NCI-H2196 (cell line): ENCODE results near the gene ENDOU.

Experiments
- DNase-seq: peaks from one replicate; lab custom pipeline; 2025; ENCODE audit not compliant: unreplicated experiment; lab: John Stamatoyannopoulos, UW

ENDOU gene

DNA sequence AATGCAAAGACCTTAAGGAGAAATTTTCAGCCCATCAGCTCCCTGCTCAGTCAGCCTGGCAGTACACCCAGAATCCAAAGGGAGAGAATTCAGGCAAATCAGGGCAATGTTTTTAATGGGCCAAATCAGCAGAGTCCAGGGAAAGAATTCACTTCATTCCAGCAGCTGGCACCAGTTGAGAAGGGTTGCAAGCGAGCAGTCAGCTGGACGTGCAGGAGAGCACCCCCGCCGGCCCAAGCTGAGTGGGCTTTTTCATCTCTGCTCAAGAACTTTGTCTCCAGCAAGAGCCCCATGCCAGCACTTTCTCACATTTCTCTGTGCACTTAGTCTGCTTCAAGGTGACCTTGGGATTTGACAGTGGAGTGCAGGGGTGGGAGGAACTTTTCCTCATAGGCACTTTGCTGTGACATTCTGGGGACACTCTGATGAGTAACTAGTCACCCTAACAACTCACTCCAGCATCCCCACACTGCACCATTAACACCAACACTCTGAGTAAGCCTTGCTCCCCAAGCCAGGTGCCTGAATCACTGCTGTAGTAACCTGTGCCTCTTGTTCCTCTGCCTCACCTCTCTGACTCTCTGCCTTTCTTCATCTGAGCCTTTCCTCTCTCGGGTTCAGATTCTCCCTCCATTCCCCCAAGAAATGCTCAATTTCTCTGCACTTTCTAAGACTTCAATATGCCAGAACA lies 2.2 kb downstream of the ENDOU start:
- DNase-seq = no peak

DNA sequence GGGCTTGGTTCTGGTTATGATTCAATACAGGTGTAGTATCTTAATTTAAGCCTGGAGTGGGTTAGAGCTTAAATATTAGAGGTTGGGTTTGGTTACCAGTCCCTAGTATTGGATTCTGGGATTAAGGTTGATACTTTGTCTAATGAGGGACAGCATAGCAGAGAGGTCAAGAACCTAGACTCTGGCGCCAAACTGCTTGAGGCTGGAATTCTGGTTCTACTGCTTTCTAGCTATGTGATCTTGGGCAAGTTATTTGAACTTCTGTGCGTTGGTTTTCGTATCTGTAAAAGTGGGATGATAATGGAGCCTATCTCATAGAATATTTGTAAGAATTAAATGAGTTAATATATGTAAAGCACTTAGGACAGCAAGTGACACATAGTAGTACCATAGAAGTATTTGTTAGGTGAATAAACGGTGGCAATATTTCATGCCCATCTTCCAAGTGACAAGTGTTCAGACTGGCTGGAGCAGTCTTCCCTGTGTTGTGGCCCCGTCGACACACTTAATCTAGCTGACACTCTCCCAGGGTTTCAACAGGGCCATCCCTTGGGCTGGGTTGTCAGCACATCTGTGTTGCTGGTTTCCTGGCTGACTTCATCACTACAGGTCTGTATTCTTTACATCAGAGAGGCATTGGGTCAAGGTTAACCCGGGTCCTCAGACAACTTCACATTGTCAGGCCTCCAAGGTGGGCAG lies 3.0 kb downstream of the ENDOU start:
- DNase-seq = no peak

DNA sequence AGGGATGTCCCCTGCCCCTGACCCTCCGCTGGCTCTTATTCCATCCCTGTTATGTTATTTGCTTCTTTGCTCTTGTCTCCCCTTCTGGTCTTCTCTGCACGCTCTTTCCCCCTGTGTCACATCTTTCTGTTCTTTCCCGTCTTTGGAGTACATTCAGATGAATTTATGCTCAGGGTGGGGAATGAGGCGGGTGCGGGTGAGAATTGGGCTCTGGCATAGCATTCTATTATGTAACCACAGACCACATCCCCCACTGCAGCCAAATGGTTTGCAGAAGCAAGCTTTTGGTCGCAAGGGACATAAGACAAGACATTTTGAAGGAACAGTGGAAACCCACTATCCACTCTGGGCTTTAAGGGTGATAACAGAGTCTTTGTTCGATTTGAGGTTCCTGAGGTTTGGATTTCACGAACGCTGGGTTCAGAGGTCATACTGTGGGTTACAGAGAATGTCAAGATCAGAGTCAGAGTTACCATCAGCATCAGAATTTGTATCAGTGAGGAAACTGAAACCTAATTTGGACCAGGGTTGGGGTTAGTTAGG lies 3.8 kb downstream of the ENDOU start:
- DNase-seq = no peak

DNA sequence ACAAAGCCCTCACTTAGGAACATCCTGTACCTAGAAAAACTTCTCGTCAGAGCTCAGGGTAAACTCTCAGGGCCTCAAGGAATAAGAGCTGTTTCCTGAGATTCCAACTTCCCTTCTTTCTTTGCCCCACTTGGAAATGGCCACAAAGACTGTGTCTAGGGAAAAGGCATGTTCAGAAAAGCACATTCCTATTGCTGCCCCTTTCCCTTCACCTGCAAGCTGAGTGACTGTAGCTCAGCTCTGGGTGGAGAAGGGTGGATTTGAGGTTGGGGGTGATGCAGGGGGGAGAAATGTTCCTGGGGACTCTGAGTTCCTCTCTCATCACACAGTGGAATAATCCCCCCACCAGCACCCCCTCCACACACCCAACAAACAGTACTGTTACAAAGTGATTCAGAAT lies 6.8 kb downstream of the ENDOU start:
- no peak for DNase-seq

DNA sequence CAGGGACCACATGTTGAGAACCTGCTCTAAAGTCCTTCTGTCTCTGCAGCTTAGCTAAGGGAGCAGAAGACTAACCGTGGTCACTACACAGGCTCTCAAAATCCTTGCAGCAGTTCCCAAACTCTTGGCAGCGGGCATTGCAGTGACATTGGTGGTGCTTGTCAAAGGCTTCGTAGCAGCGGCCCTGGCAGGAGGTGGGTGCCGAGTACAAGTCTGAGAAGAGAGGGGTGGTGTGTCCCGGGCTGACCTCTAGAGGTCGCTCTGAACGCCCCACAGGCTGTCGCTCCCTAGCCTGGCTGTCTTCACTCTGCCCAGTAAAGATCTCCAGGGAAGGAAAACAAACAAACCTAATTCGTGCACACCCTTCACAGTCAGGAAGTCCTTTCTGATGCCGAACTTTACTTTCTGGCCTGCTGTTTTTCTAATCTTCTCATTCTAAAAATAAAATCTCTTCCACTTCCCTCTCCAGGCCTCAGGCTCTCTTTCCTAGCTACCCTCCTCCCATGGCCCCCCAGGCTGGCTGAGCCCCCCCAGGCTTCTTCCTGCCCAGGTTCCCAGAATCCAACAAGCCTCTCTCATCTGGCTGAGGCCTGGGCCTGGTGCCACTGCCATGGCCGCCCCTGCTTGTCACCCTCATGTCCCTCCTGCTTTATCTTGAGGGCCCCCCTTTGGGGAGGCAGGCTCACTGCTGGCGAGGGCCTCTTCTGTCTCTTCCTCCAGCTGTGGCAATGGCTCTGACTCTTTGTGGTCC lies 7.7 kb downstream of the ENDOU start:
- DNase-seq = peak; percentile 82

DNA sequence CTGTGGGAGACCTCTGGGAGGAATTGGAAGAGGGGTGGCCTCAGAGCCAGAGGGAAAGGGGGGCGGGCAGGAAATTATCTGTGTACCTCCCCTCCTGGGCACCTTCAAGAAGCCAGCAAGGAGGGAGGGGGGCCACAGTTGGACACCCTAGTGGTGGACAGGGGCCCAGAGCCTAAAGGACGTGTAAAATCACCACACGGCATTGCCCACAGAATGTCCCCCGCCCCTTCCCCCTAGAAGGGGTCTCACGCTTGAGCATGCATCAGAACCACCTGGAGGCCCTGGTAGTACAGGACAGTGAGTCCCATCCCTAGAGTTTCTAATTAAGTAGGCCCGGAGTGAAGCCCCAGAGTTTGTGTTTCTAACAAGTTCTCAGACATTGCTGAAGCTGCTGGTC lies 8.2 kb downstream of the ENDOU start:
- DNase-seq = no peak

DNA sequence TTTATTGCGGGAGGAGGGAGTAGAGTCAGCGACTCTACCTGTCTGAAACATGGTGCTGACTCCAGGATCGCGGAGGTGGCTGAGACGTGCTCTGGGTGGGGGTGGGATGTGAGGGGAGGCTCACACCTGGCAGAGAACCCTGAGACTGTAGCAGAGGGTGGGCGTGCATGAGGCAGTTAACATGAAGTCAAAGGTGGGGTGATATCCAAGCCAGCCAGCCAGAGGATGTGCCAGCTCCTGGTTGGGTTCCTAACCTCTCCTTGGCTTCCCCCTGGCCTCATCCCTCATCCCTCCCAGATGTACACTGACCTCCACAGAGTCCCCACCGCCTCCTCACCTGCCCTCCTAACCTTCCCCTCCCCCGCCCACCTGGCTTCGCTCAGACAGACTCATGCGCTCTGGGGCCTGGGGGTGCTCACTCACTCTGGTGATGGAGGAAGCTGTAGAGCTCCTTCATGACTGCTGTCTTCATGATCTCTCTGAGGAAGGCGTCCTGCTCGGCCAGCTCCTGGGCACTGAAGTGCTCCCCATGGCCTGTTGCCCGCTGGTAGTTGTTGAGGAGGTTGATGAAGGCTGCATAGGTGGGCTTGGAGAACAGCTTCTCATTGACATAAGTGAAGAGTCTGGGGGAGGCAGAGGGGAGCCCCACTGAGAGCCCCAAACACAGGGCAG lies 9.3 kb downstream of the ENDOU start:
- no peak for DNase-seq

DNA sequence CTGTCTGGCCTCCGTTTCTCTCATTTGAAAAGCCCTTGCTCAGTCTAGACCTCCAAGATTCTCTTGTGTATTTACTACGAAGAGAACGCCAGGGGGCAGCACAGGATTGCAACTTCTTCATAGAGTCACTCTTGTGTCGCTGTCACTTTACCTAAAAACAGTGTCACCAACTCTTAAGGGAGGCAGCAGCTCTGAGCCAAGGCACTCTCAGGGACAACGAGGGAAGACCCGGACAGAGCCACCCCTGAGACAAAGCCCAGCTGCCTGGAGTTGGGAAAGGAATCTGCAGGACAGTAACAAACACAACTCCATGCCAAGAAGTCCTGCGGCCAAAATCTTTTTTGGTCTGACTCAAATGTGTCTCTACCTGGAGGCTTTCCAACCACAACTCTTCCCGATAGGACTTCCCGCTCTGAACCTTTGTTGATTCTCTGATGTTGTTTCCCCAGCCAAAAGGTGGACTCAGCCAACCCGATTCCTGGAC lies 9.9 kb downstream of the ENDOU start:
- DNase-seq = peak; percentile 76

DNA sequence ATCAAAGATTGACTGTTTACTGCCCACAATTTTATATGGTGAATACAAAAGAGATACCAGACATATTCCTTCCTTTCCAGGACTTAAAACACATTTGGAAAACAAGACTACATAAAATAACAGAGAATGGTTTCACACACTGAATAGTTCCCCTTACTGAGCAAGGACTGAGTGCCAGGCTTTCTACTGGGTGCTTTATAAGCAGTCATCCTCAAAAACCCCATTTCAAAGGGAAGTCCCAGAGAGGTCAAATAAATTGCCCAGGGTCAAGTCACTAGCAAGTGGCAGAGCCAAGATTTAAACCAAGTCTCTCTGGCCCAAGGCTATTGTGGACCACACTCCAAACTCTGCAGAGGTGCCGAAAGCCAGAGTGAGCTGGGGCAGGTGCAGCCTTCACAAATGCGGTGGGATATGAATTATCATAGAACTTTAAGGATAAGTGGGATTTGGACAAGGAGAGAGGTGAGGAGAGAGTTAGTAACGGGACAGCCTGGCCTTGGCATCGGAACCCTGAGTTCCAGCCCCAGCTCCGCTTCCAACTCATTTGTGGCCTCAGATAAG lies 10.4 kb downstream of the ENDOU start:
- DNase-seq = no peak

DNA sequence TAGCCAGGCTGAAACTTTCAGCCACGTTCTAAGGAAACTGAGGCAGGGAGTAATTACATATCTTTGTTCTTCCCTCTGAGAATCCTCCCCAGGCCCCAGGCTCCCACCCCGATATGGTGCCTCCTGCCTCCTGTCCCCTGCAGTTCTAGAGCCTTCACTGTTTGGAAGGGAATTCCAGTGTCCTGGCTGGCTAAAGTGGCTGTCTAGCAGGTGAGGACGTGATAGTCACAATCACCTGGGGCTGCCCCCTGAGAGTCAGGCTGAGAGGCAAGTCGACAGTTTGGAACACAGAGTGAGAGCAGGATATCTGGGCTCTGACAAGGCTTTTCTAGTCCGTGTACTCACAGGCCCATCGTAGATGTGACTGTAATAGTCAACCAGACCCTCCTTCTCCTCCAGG lies 13.1 kb downstream of the ENDOU start:
- no peak for DNase-seq

DNA sequence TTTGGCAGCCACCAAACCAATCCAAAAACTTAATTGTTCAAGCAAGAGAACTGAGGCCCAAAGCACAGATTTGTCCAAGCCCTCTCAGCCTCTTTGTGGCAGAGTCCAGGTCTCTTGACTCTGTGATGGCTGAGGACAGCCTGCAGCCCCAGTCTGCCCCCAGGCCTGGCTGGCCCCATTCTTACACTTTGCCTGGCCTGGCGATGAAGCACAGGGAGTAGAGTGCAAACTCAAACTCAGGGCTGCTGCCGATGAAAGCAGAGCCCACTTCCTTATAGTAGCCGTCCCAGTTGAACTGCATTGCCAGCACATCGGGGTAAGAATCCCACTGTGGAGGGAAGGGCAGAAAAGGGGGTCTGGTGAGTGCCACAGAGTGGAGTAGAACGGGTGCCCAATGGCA lies 13.8 kb downstream of the ENDOU start:
- DNase-seq = no peak

DNA sequence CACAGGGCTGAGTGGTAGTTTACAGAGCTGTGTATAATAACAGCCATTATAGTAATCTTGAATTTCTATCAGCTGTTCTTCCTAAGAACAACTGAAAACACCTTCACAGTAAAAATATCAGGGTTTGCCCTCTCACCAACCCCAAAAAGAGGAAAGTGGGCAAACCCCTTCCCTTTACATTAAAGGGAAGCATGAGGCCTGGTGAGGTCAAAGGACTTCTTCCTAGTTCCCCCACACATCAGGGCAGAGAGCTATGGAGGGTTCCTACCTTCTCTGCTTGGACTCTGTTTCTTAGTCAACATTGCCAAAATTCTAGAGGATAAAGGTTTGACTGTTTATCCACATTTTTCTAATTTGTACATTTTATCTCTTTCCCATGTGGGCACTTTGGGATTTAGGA lies 15.0 kb downstream of the ENDOU start:
- DNase-seq = no peak

DNA sequence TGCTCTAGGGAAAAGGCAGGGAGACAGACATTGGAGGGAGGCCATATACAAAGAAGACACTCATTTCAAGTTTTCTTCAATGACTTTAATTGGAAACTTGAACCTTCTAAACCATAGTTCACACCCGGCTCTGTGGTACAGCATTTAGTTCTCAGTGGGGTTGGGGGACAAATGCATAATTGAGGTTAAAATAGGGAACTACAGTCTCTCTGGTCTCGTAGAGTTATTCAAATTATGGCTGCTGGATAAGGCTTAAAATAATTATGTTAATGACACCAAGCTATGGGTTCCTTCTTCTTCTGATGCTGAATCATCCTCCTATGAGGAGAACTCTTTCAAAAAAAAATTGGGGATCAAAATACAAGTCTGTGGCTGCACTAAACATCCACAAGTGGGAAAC lies 15.6 kb downstream of the ENDOU start:
- DNase-seq = no peak

DNA sequence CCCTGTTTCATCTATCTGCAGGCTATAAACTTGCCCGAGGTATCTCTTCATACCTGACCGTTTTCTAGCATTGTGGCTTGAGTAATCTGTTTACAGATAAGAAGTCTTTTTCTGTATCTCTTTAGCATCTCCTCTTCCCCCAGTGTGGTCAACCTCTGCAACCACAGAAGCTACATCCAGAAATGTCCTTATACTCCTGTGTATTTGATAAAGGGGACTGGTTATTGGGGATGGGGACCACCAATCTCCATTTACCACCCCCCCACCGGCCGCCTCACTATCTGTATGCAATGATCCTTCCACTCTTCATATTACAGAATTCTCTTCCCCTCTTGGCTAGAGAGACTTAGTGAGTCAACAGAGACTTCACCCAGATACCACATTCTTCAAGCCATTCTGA lies 16.1 kb downstream of the ENDOU start:
- no peak for DNase-seq

DNA sequence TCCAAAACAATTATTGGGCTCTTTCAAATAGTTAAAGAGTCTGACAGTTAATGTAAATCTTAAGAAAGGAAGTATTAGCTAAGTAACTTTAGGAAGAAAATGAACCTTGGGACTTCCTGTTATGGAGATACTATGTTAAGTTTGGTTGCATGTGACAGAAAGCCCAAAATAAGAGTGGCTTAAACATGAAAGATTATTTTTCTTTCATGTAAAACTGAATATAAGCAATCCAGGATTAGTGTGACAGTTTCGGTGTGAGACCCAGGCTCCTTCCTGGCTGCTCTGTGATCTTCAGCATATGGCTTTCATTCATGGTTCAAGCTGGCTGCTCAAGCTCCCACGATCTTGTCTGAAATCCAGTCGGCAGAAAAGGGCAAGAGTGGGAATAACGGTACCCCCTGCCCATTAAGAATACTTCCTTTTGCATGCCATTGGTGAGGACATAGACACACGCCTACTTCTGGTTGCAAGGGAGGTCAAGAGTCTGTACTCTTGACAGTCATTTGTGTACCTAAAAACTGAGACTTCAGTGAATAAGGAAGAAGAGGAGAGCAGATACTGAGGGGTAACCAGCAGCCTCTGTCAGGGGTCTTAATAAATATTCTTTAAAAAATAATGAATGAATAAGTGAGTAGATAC lies 17.3 kb downstream of the ENDOU start:
- no peak for DNase-seq

DNA sequence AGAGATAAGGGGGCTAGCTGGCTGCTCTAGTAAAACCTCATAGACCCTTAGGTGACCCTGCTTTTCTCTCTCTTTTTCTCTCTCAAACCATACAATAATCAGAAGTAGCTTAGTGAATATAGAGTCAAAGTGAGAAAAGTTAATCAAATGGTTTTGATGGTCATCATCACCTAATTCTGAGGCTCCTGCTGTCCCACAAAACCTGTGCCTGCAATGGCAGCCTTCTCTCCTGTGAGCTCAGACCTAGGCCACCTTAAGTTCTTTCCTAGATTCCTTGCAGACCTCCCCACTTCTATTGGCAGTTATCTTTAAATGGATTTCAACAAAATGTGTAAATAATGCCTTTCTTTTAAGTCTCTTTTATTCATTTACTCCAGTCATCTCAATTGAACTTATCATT lies 17.9 kb downstream of the ENDOU start:
- DNase-seq = no peak

DNA sequence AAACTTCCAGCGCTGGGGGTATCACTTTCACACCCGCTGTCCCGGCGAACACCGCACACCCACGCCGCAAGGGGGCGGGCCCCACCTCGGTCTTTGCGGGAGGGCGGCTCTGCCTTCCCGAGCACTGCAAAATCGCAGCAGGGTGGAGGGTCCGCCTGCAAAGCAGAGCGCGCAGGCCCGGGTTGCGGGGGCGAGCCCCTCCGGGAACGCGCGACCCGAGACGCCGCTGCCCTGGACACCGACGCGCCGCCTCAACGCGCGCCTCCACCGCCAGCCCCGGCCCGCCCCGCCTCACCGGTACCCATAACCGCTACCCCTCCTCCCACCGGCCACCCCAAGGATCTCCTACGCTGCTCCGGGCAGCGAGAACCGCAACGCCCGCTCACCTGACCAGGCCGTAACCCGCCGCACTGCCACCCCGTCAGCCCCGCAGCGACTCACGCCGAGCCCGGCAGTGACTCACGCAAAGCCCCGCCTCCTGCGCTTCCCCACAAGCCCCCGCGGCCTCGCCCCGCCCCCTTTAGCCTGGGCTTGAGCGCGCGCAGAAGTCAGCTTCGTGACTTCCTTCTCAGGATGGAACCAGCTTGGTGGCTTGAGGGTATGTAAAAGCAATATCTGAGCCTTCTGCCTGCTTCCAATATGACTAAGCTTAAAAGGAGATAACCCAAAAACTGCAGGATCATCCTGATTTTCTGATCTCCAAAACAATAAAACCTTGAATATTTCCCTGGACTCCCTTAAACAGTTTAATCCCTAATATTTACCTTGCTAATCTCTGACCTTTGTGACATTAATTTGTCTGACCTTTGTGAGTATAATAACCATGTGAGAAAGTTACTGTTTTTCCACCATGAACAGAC lies 19.5 kb downstream of the ENDOU start, which contains the start of gene RPAP3:
RPAP3 (minus strand) TSS at position 465 of the 860 bp plus-strand sequence. CDS start 3,190 bp downstream, outside the sequence.
- DNase-seq = peak; percentile 95

DNA sequence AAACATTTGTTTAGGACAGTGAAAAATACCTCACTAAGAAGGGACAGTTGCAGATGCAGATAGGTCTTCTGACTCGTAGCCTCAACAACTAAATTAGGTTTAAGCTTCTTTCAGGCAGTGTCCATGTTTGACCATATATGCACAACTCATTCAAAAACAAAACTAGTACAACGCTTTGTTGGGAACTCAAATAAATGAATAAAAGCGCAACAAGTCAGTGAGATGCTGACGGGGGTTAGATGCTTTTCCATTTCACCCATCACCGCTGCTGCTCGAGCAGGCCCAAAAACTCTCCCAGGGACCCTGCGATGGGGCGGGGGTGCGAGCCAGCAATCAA lies 20.1 kb downstream of the ENDOU start:
- no peak for DNase-seq

DNA sequence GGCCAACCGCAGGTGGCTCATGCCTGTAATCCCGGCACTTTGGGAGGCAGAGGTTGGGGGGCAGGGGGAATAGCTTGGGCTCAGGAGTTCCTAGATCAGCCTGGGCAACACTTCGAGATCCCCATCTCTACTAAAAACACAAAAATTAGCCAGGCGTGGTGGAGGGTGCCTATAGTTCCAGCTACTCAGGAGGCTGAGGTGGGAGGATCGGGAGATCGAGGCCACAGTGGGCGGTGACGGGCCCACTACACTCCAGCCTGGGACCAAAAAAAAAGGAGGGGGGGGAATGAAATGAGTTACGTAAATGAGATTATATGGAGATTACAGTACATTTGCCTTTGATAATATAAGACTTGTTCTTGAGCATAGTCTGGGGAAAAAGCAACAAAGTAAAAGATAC lies 20.6 kb downstream of the ENDOU start:
- DNase-seq = no peak
